ENCODE data around the gene NEO1.

DNA sequence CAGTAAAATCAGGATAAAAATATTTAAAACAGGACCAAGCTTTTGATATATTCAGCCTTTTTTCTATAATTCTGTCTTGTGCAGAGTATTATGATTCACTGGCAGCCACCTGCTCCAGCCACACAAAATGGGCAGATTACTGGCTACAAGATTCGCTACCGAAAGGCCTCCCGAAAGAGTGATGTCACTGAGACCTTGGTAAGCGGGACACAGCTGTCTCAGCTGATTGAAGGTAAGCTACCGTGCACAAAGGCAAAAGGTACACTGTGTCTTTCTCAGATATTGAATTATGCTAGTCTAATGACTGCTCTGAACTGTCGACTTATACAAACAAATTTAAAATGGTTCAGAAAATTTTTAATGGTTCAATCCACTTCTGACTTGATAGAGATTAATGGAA, 202.3 kb downstream of the NEO1 start:
- TF ChIP-seq, protein P1, sequence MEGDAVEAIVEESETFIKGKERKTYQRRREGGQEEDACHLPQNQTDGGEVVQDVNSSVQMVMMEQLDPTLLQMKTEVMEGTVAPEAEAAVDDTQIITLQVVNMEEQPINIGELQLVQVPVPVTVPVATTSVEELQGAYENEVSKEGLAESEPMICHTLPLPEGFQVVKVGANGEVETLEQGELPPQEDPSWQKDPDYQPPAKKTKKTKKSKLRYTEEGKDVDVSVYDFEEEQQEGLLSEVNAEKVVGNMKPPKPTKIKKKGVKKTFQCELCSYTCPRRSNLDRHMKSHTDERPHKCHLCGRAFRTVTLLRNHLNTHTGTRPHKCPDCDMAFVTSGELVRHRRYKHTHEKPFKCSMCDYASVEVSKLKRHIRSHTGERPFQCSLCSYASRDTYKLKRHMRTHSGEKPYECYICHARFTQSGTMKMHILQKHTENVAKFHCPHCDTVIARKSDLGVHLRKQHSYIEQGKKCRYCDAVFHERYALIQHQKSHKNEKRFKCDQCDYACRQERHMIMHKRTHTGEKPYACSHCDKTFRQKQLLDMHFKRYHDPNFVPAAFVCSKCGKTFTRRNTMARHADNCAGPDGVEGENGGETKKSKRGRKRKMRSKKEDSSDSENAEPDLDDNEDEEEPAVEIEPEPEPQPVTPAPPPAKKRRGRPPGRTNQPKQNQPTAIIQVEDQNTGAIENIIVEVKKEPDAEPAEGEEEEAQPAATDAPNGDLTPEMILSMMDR (IDR thresholded peaks at IDR 0.05) = no peak
- TF ChIP-seq SIN3A (IDR thresholded peaks at IDR 0.05; ENCODE audit: borderline replicate concordance, low read depth, low read length) (no peak), EP300 (IDR thresholded peaks at IDR 0.05; ENCODE audit: borderline replicate concordance in 1 of 2, low read depth in 1 of 2, low read length in 1 of 2) (no peak), GATA2 (CRISPR knock-in tag; IDR thresholded peaks at IDR 0.05) (no peak), RAD21 (IDR thresholded peaks at IDR 0.05; ENCODE audit: low read length) (no peak), POLR2AphosphoS5 (IDR thresholded peaks at IDR 0.05; ENCODE audit: low read depth, low read length) (no peak)
- TF ChIP-seq, protein P2, sequence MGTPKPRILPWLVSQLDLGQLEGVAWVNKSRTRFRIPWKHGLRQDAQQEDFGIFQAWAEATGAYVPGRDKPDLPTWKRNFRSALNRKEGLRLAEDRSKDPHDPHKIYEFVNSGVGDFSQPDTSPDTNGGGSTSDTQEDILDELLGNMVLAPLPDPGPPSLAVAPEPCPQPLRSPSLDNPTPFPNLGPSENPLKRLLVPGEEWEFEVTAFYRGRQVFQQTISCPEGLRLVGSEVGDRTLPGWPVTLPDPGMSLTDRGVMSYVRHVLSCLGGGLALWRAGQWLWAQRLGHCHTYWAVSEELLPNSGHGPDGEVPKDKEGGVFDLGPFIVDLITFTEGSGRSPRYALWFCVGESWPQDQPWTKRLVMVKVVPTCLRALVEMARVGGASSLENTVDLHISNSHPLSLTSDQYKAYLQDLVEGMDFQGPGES (IDR thresholded peaks at IDR 0.05; ENCODE audit: low read depth, low read length) = no peak
